GM18951 (cell line): Measurements from ENCODE around the gene SETD2.

Experiments
- POLR2A ChIP-seq: IDR thresholded peaks from 4 replicates; pipeline ENCODE4 v1.6.1; 2011; ENCODE audit warnings: mild to moderate bottlenecking; ENCODE audit not compliant: insufficient read length, insufficient read depth; ENCODE audit errors: extremely low read depth
- in situ Hi-C: fragments of 300-500 bp; cut with MboI; formaldehyde crosslinking; loops from one replicate; pipeline ENCODE4 v1.12.0; 2022; ENCODE audit warnings: low sequenced_read_pairs, mixed read lengths, inconsistent platforms; ENCODE audit not compliant: unreplicated experiment

The SETD2 gene

GRCh38 chr3:47020311-47020710 lies 143.6 kb downstream of the SETD2 start:
- in situ Hi-C loops: no loop called here
- TF ChIP-seq POLR2A: no peak

- in situ Hi-C loops: no loop called here
- no peak for TF ChIP-seq POLR2A
These were observed 144.7 kb downstream of the SETD2 start for GRCh38 chr3:47019201-47019600.

GRCh38 chr3:47018269-47018611 lies 145.7 kb downstream of the SETD2 start:
- in situ Hi-C loops: no loop called here
- TF ChIP-seq POLR2A: no peak

- in situ Hi-C loops: no loop called here
- TF ChIP-seq POLR2A: no peak
These were observed 146.2 kb downstream of the SETD2 start for GRCh38 chr3:47017504-47018268.

GRCh38 chr3:47016934-47017435 lies 146.9 kb downstream of the SETD2 start:
- no peak for TF ChIP-seq POLR2A
- in situ Hi-C loops: no loop called here

- no peak for TF ChIP-seq POLR2A
- in situ Hi-C loops: no loop called here
These were observed 147.6 kb downstream of the SETD2 start for GRCh38 chr3:47016086-47016933.

- in situ Hi-C loops: no loop called here
These were observed 148.8 kb downstream of the SETD2 start for GRCh38 chr3:47015151-47015550.

GRCh38 chr3:47014036-47014435 lies 149.9 kb downstream of the SETD2 start:
- in situ Hi-C loops: no loop called here

More at GRCh38 chr3:47015151-47015550, 148.8 kb downstream of the SETD2 start:
- no peak for TF ChIP-seq POLR2A

GRCh38 chr3:47013231-47013630 lies 150.7 kb downstream of the SETD2 start:
- no peak for TF ChIP-seq POLR2A
- in situ Hi-C loops: no loop called here

More at GRCh38 chr3:47014036-47014435, 149.9 kb downstream of the SETD2 start:
- TF ChIP-seq POLR2A: no peak

GRCh38 chr3:47012342-47013230 lies 151.3 kb downstream of the SETD2 start:
- in situ Hi-C loops: no loop called here
- no peak for TF ChIP-seq POLR2A

GRCh38 chr3:47011371-47011770 lies 152.5 kb downstream of the SETD2 start:
- in situ Hi-C loops: no loop called here
- no peak for TF ChIP-seq POLR2A

- TF ChIP-seq POLR2A: no peak
- in situ Hi-C loops: no loop called here
These were observed 153.0 kb downstream of the SETD2 start for GRCh38 chr3:47010910-47011309.
